ENCODE results near the gene LITAF.

DNA sequence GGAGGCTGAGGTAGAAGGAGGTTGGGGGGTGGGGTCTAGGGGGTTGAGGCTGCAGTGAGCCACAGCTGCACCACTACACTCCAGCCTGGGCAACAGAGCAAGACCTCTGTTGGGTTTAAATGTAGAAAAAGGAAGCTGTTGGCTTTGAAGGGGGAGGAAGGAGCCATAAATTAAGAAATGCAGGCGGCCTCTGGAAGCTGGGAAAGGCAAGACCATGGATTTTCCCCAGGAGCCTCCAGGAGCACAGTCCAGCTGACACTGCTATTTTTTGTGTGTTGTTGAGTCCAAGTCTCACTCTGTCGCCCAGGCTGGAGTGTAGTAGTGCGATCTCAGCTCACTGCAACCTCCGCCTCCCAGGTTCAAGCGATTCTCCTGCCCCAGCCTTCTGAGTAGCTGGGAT, 15.9 kb downstream of the LITAF start:
- TF ChIP-seq, protein P1, sequence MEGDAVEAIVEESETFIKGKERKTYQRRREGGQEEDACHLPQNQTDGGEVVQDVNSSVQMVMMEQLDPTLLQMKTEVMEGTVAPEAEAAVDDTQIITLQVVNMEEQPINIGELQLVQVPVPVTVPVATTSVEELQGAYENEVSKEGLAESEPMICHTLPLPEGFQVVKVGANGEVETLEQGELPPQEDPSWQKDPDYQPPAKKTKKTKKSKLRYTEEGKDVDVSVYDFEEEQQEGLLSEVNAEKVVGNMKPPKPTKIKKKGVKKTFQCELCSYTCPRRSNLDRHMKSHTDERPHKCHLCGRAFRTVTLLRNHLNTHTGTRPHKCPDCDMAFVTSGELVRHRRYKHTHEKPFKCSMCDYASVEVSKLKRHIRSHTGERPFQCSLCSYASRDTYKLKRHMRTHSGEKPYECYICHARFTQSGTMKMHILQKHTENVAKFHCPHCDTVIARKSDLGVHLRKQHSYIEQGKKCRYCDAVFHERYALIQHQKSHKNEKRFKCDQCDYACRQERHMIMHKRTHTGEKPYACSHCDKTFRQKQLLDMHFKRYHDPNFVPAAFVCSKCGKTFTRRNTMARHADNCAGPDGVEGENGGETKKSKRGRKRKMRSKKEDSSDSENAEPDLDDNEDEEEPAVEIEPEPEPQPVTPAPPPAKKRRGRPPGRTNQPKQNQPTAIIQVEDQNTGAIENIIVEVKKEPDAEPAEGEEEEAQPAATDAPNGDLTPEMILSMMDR (IDR thresholded peaks at IDR 0.05; ENCODE audit: borderline replicate concordance, extremely low read depth, low read length, poor library complexity, severe bottlenecking): no peak
- TF ChIP-seq EZH2 (IDR thresholded peaks at IDR 0.05; ENCODE audit: borderline replicate concordance, low read depth, low read length, severe bottlenecking): no peak

Measured in DND-41 (cell line).